HEK293T (cell line): ENCODE results near the gene IFT81.
"Not testable (repeated sequence)": the region's sequence is repeated elsewhere in the genome, so short reads cannot be mapped to it uniquely, and the experiment has no call there.

Source experiments
- CTCF ChIA-PET: fragments of 350-600 bp; formaldehyde crosslinking; extraction: SDS; loops from one replicate; lab custom pipeline; 2021; ENCODE audit warnings: antibody characterized with exemption, inconsistent platforms; lab: Yijun Ruan, JAX
- POLR2A ChIA-PET: fragments of 350-600 bp; formaldehyde crosslinking; extraction: SDS; loops from one replicate; lab custom pipeline; 2020; ENCODE audit warnings: antibody characterized with exemption, inconsistent platforms; lab: Yijun Ruan, JAX
- DNase-seq: peaks from one replicate; pipeline ENCODE4 v3.0.0; 2012; ENCODE audit warnings: mixed read lengths; ENCODE audit errors: extremely low spot score
- ARNT ChIP-seq: fragments of 450-650 bp; IDR thresholded peaks from 2 replicates; pipeline ENCODE4 v1.6.1; 2017; ENCODE audit warnings: mild to moderate bottlenecking
- BHLHE40 ChIP-seq: fragments of 450-650 bp; IDR thresholded peaks from 2 replicates; pipeline ENCODE4 v1.6.1; 2016; ENCODE audit warnings: mild to moderate bottlenecking, moderate library complexity, borderline replicate concordance
- CTBP1 ChIP-seq: fragments of 450-650 bp; IDR thresholded peaks from 2 replicates; pipeline ENCODE4 v1.6.1; 2016; ENCODE audit warnings: borderline replicate concordance
- ELF4 ChIP-seq: fragments of 450-650 bp; IDR thresholded peaks from 2 replicates; pipeline ENCODE4 v1.6.1; 2017; ENCODE audit warnings: antibody characterized with exemption
- FOXA1 ChIP-seq: fragments of 450-650 bp; IDR thresholded peaks from 2 replicates; pipeline ENCODE4 v1.6.1; 2016; ENCODE audit warnings: mild to moderate bottlenecking
- FOXK2 ChIP-seq: fragments of 450-650 bp; IDR thresholded peaks from 2 replicates; pipeline ENCODE4 v1.6.1; 2016; ENCODE audit warnings: mild to moderate bottlenecking
- FOXM1 ChIP-seq: fragments of 450-650 bp; IDR thresholded peaks from 2 replicates; pipeline ENCODE4 v1.6.1; 2017; ENCODE audit warnings: mild to moderate bottlenecking, borderline replicate concordance
- HDGF ChIP-seq: fragments of 450-650 bp; IDR thresholded peaks from 2 replicates; pipeline ENCODE4 v1.6.1; 2017; ENCODE audit warnings: antibody characterized with exemption, borderline replicate concordance
- L3MBTL2 ChIP-seq: fragments of 450-650 bp; conservative IDR thresholded peaks from 2 replicates; pipeline ENCODE4 v1.6.1; 2016; ENCODE audit warnings: mild to moderate bottlenecking
- LEF1 ChIP-seq: fragments of 450-650 bp; IDR thresholded peaks from 2 replicates; pipeline ENCODE4 v1.6.1; 2017; ENCODE audit warnings: mild to moderate bottlenecking, borderline replicate concordance
- NFRKB ChIP-seq: fragments of 450-650 bp; IDR thresholded peaks from 2 replicates; pipeline ENCODE4 v1.6.1; 2016; ENCODE audit warnings: mild to moderate bottlenecking, moderate library complexity
- PKNOX1 ChIP-seq: fragments of 450-650 bp; IDR thresholded peaks from 2 replicates; pipeline ENCODE4 v1.6.1; 2016
- SP1 ChIP-seq: fragments of 450-650 bp; IDR thresholded peaks from 2 replicates; pipeline ENCODE4 v1.6.1; 2017
- SUZ12 ChIP-seq: fragments of 450-650 bp; IDR thresholded peaks from 2 replicates; pipeline ENCODE4 v1.6.1; 2016; ENCODE audit warnings: mild to moderate bottlenecking
- TARDBP ChIP-seq: fragments of 450-650 bp; IDR thresholded peaks from 2 replicates; pipeline ENCODE4 v1.6.1; 2016
- ZNF384 ChIP-seq: fragments of 450-650 bp; IDR thresholded peaks from 2 replicates; pipeline ENCODE4 v1.6.1; 2016

The IFT81 gene

GRCh38 chr12:110201995-110202394 is 77.8 kb downstream of the IFT81 start:
- POLR2A ChIA-PET, result no interaction called here
- CTCF ChIA-PET, result no interaction called here
- TF ChIP-seq ZNF384, result no peak
- TF ChIP-seq SUZ12, result no peak
- TF ChIP-seq TARDBP, result no peak
- TF ChIP-seq L3MBTL2, result no peak
- TF ChIP-seq FOXK2, result no peak
- no peak for TF ChIP-seq PKNOX1
- no peak for TF ChIP-seq HDGF
- no peak for TF ChIP-seq NFRKB
- no peak for DNase-seq

- ChIA-PET POLR2A (interaction anchor here (1.2 kb wide), 1 partner anchor 77 kb away, joined by 4 read pairs; the partner anchor contains the start of gene ATP2A2), CTCF (no interaction called here)
- no peak for DNase-seq
- TF ChIP-seq FOXM1, result no peak
- TF ChIP-seq ELF4, result no peak
- no peak for TF ChIP-seq CTBP1
- no peak for TF ChIP-seq BHLHE40
- no peak for TF ChIP-seq ARNT
- TF ChIP-seq TARDBP, result no peak
- TF ChIP-seq L3MBTL2, result no peak
- no peak for TF ChIP-seq SUZ12
- no peak for TF ChIP-seq NFRKB
- no peak for TF ChIP-seq PKNOX1
- no peak for TF ChIP-seq FOXA1
- no peak for TF ChIP-seq FOXK2
- TF ChIP-seq HDGF, result no peak
- TF ChIP-seq SP1, result no peak
- TF ChIP-seq ZNF384, result no peak
These were observed 79.4 kb downstream of the IFT81 start for GRCh38 chr12:110203546-110203945.

- no peak for DNase-seq
- POLR2A ChIA-PET, result no interaction called here
- CTCF ChIA-PET, result no interaction called here
- TF ChIP-seq TARDBP (no peak), SUZ12 (no peak), ELF4 (no peak), FOXM1 (no peak), FOXA1 (no peak), ARNT (no peak), BHLHE40 (no peak), LEF1 (no peak), PKNOX1 (no peak), FOXK2 (no peak), SP1 (no peak), CTBP1 (no peak), NFRKB (no peak), L3MBTL2 (no peak)
These were observed 81.8 kb downstream of the IFT81 start for GRCh38 chr12:110205931-110206330.

- DNase-seq, POLR2A ChIA-PET: not testable (repeated sequence)
- CTCF ChIA-PET, result interaction anchor here (0.9 kb wide), 1 partner anchor 13 kb away, joined by 4 read pairs; no protein-coding TSS in a partner anchor
These were observed 87.7 kb downstream of the IFT81 start for GRCh38 chr12:110211639-110212536.

GRCh38 chr12:110217996-110218674 is 94.0 kb downstream of the IFT81 start:
- CTCF ChIA-PET, result interaction anchor here (0.7 kb wide), 1 partner anchor 39 kb away, joined by 3 read pairs; no protein-coding TSS in a partner anchor
- DNase-seq, result no peak
- POLR2A ChIA-PET, result interaction anchor here (0.7 kb wide), 1 partner anchor 14 kb away, joined by 3 read pairs; no protein-coding TSS in a partner anchor
- TF ChIP-seq ELF4, result no peak
- TF ChIP-seq ARNT, result no peak
- no peak for TF ChIP-seq L3MBTL2
- TF ChIP-seq NFRKB, result no peak
- no peak for TF ChIP-seq TARDBP
- no peak for TF ChIP-seq FOXA1
- TF ChIP-seq FOXK2, result no peak
- TF ChIP-seq ZNF384, result no peak
- TF ChIP-seq FOXM1, result no peak
- TF ChIP-seq CTBP1, result no peak

- ChIA-PET CTCF (no interaction called here), POLR2A (no interaction called here)
- DNase-seq, result no peak
- TF ChIP-seq ARNT (no peak), L3MBTL2 (no peak), FOXA1 (no peak), PKNOX1 (no peak), SP1 (no peak), NFRKB (no peak), LEF1 (no peak), ZNF384 (no peak)
These were observed 97.9 kb downstream of the IFT81 start for GRCh38 chr12:110222027-110222426.
